Loucy (cell line): ENCODE measurements around the gene TMEM179B.

Experiments
- CTCF ChIP-seq: fragments of 200-600 bp; sonication (generic); conservative IDR thresholded peaks from 2 replicates; pipeline ENCODE4 v1.5.1; 2014; ENCODE audit warnings: mild to moderate bottlenecking, antibody characterized with exemption, low read length
- EZH2phosphoT487 ChIP-seq: fragments of 200-600 bp; IDR thresholded peaks from 2 replicates; pipeline ENCODE4 v1.6.1; 2018; ENCODE audit warnings: antibody characterized with exemption, mild to moderate bottlenecking, moderate library complexity, borderline replicate concordance

GRCh38 chr11:62757846-62758788 is 29.1 kb upstream of the TMEM179B start:
- TF ChIP-seq CTCF (no peak), EZH2phosphoT487 (no peak)
